ENCODE results near the gene REG3A. TPM values are rescaled to one million over a fixed set of nuclear protein-coding genes. Genes with fewer than 3 reads are reported as not detected.

REG3A gene
- total RNA-seq, result not detected in 2 replicates

GRCh38 chr2:79159653-79160052 lies at the start of gene REG3A:
Gene REG3A, minus strand, starts transcription at chr2:79159753. Its CDS starts 348 bp downstream, at chr2:79159405.

DNA sequence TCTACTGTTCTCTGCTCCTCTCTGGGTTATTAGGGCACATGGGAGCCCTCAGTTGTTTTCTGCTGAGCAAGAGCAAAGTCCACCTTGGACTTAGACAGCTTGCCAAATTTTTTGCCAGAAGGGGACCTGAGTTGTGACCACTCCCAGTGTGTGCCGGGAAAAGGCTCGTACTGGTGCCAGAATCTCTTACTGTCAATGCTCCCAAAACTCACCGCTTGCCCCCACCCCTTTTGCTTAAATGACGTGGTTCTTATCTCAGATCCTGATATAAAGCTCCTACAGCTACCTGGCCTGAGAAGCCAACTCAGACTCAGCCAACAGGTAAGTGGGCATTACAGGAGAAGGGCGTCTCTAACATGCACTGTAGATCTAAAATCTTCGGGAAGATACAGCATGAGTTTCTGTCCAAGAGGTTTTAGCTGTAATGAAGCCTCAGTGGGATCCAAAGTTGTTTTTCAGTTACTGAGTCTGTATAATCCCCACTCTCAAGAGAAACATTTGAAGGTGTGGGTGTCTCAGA lies 39.3 kb downstream of the REG3A start, which contains the start of gene REG1A:
TSS of gene REG1A (plus strand) at position 295 of the 520 bp plus-strand sequence. CDS start 374 bp downstream, outside the sequence.

Other genes with a start within 250 kb of the REG3A start
- not detected in 2 replicates for gene REG3G, start 134.1 kb downstream of the REG3A start, total RNA-seq
- gene REG1B, start 71.8 kb downstream of the REG3A start, total RNA-seq, result not detected in 2 replicates
- not detected in 2 replicates for gene REG1A, start 39.3 kb downstream of the REG3A start, total RNA-seq